GM21423 (cell line): ENCODE results near the gene PTH2.
"Not testable (repeated sequence)": the region's sequence is repeated elsewhere in the genome, so short reads cannot be mapped to it uniquely, and the experiment has no call there.

ENCODE experiments used
- ATAC-seq: cut with Tn5 transposase; IDR thresholded peaks from one replicate; pipeline ENCODE4 v1.9.1; 2021; ENCODE audit warnings: mild to moderate bottlenecking, moderate library complexity; ENCODE audit not compliant: unreplicated experiment

Gene PTH2

DNA sequence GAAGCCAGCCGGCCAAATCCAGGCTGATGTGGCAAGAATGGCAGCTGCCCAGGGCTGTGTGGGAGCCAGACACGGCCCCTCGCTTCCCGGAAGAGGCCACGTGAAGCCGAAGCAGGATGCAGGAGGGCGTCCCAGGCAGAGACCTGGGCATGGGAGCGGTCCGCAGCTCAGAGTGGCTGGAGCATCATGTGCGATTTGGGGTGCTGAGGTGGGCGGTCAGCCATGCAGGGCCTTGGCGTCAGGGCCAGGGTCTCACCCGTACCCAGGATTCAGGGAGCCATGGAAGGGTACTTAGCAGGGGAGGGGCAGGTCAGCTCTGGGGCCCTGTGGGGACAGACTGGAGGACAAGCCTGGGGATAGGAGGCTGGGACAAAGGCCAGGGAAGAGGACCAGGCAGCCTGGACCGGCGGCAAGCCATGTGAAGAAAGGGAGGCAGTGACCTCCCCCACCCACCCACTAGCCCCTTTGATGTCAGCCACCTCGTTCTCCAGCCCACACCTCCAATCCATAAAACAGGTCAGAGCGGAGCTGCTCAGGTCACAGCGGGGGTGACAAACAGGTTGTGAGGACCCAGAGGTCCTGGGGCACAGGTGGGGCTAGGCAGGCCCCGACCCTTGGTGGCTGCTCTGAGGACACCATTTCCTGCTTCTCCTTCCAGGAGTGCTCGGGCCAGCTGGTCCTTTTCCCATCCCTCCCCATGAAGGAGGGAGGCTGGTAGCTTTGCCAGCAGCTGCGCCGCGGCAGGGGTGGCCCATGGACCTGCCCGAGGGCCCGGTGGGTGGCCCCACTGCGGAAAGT, 32.9 kb downstream of the PTH2 start:
- ATAC-seq, result no peak

DNA sequence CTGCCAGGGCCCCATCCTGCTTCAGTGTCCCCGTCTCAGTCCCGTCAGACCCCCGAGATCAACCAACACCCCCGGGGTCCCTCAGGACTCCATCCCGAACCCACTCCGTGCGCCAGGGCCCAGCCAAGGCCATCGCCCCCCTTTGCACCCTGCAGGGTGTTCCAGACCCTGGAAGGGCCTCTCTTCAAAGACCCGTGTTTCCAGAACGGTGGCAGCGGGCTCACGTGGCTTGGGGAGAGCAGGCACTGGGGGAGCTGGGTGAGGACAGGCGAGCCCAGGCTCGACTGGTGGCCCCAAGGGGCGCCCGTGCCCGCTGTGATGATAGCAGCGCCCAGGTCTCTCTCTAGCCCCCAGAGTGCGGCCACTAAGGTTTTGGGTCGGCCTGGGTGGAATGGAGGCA, 33.8 kb downstream of the PTH2 start:
- ATAC-seq, result no peak

DNA sequence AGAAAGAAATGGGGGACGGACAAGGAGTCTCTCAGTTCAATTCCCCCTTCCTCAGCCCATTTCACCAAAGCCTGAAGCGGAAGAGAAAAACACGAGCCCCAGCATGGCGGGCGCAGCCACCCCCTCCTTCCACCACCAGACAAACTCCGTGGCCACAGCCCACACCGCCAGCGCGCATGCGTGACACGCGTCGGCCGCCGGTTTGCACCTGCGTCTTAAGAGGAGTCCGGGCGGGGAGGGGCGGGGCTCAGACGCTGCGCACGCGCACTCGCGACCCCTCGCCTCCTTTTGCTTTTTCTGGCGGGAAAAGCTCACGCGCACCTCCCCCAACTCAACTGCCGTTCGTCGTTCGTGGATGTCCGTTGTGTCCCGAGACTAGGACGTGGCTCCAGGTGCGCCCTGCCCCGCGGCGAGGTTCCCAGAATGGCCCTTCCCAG, 35.3 kb downstream of the PTH2 start, which contains the start of gene KASH5:
Gene KASH5 (plus strand): TSS at position 314 of the 437 bp plus-strand sequence. CDS start 2,635 bp downstream, outside the sequence.
- no peak for ATAC-seq

DNA sequence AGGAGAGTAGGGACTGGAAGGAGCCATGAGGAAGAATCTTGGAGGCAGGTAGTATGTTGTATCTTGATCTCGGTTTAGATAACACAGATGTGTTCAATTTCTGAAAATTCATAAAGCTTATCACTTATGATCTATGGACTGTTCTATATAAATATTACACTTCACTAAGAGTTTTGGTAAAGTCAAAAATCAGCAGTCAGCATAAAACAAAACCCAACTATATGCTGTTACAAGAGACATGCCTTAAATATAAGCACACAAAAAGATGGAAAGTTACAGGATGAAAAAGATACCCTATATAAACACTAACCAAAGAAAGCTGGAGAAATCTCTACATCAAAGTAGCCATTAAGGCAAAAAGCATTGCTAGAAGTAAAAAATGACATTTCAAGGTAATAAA, 39.6 kb downstream of the PTH2 start:
- ATAC-seq, result no peak

DNA sequence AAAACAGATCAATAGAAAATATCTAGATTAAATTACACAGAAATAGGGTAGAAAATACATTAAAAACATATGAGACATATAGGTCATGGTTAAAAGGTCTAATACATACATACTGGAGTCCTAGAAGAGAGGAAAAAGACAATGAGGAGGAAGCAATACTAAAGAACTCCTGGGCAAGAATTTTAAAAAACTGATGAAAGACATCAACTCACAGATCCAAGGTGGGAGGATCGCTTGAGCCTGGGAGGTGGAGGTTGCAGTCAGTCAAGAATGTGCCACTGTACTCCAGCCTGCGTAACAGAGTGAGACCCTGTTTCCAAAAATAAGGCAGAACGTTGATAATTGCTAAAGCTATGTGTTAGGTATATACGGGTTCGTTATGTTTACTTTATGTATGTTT, 40.6 kb downstream of the PTH2 start:
- ATAC-seq, result no peak

DNA sequence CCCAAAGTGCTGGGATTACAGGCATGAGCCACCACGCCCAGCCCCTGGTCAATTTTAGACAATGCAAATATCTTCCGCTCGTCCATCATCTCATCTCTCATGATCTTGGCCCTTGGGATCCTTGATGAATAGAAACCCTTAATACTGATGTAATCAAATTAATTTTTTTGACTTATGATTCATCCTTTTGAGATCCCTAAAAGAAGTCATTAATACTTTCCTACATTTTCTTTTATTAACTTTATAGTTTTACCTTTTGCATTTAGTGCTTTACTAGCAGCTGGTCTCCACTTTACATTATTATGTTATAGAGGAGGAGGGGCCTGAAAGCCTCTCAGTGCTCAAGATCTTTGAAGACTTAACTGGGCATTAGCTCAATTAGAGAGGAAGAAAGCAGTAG, 42.9 kb downstream of the PTH2 start:
- ATAC-seq, result no peak

DNA sequence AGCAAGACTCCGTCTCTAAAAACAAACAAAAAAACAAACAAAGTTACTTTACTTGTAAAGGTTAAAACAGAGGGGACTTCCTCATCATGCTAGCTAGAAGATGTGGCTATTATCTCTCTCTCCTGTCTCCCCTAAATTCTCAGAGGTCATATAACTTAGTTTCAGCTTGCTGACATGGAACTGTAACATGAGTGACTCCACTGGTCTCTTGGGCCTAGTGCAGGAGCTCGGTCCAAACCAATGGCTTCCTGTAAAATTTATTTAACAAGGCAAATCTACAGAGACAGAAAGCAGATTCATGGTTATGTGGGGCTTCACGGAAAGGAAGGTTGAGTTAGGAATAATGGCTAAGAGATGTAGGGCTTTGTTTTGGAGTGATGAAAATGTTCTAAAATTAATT, 44.7 kb downstream of the PTH2 start:
- no peak for ATAC-seq

DNA sequence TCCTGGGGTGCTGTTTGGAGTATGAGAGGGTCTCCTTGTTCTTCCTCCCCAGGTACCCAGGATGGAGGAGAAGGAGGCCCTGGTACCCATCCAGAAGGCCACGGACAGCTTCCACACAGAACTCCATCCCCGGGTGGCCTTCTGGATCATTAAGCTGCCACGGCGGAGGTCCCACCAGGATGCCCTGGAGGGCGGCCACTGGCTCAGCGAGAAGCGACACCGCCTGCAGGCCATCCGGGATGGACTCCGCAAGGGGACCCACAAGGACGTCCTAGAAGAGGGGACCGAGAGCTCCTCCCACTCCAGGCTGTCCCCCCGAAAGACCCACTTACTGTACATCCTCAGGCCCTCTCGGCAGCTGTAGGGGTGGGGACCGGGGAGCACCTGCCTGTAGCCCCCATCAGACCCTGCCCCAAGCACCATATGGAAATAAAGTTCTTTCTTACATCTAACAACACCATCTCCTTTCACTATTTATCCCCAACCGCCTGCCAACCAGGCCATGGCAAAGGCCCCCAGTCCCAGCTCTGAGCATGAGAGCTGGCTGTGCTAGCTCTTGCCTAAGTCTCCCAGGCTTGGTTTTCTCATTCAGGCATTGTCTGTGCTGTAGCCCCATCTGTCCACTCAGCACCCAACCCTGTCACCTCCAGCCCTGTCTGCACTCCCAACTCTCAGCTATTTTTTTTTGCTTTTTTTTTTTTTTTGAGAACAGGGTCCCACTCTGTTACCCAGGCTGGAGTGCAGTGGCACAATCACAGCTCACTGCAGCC, 48.4 kb downstream of the PTH2 start:
- no peak for ATAC-seq

DNA sequence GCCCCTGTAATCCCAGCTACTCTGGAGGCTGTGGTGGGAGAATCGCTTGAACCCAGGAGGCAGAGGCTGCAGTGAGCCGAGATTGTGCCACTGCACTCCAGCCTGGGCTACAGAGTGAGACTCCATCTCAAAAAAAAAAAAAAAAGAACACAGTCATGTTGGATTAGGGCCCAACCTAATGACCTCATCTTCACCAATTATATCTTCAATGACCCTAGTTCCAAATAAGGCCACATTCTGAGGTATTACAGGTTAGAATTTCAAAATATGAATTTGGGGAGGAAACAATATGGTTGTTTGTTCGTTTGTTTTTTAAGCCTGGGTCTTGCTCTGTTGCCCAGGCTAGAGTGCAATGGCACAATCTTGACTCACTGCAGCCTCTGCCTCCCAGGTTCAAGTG, 50.1 kb downstream of the PTH2 start:
- not testable (repeated sequence) for ATAC-seq
